Measurements from ENCODE around the gene DYRK1A. TPM values are rescaled to one million over a fixed set of nuclear protein-coding genes. Genes with fewer than 3 reads are reported as not detected.

Gene DYRK1A
- total RNA-seq, 1 donor from 2014 or later, result 64.6 TPM

GRCh38 chr21:37445228-37445627 lies 78.7 kb downstream of the DYRK1A start:
- intact Hi-C loops (cut with micrococcal nuclease), result no loop called here
- Histone ChIP-seq H3K4me3 (no peak overlapping the region), H3K36me3 (no peaks in the 10 kb centered on the region), H3K27ac (replicated peaks) (no peak overlapping the region), H3K4me1 (peaks cover 97% of the 10 kb centered on the region), H3K9me3 (replicated peaks) (no peaks in the 10 kb centered on the region), H3K27me3 (ENCODE audit: low read depth) (no peaks in the 10 kb centered on the region)
- no peak for DNase-seq
- TF ChIP-seq, protein P1, sequence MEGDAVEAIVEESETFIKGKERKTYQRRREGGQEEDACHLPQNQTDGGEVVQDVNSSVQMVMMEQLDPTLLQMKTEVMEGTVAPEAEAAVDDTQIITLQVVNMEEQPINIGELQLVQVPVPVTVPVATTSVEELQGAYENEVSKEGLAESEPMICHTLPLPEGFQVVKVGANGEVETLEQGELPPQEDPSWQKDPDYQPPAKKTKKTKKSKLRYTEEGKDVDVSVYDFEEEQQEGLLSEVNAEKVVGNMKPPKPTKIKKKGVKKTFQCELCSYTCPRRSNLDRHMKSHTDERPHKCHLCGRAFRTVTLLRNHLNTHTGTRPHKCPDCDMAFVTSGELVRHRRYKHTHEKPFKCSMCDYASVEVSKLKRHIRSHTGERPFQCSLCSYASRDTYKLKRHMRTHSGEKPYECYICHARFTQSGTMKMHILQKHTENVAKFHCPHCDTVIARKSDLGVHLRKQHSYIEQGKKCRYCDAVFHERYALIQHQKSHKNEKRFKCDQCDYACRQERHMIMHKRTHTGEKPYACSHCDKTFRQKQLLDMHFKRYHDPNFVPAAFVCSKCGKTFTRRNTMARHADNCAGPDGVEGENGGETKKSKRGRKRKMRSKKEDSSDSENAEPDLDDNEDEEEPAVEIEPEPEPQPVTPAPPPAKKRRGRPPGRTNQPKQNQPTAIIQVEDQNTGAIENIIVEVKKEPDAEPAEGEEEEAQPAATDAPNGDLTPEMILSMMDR (IDR thresholded peaks at IDR 0.05; ENCODE audit: borderline replicate concordance), result no peak

DNA sequence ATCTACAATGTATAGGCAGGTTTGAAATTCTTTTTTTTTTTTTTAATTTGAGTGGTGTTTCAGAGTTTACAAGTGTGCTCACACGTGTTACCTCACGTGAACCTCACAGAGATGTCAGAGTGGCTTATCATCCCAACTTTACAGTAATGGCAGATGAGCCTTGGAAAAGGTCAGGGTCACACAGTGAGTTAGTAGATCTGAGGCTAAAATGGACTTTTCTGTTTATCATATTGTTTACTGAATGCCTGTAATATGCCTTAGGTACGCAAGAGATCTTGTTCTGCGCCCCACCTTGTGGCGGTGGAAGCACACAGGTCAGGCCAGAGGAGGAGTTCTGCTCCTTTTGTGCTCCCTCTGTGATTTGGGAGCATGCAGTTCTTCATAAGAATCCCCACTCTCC lies 80.0 kb downstream of the DYRK1A start:
- peak overlapping the region; percentile 27 for H3K27ac ChIP-seq (replicated peaks)
- peaks cover 99% of the 10 kb centered on the region for H3K4me1 ChIP-seq
- intact Hi-C loops (cut with micrococcal nuclease), result no loop called here
- H3K36me3 ChIP-seq, result no peaks in the 10 kb centered on the region
- no peak for DNase-seq
- H3K4me3 ChIP-seq, result no peak overlapping the region
- no peaks in the 10 kb centered on the region for H3K9me3 ChIP-seq (replicated peaks)
- TF ChIP-seq, protein P1 (IDR thresholded peaks at IDR 0.05; ENCODE audit: borderline replicate concordance), result peak; percentile 24
- no peaks in the 10 kb centered on the region for H3K27me3 ChIP-seq (ENCODE audit: low read depth)

GRCh38 chr21:37447288-37447936 lies 80.8 kb downstream of the DYRK1A start:
- peaks cover 99% of the 10 kb centered on the region for H3K4me1 ChIP-seq
- TF ChIP-seq, protein P1 (IDR thresholded peaks at IDR 0.05; ENCODE audit: borderline replicate concordance), result no peak
- no peaks in the 10 kb centered on the region for H3K9me3 ChIP-seq (replicated peaks)
- DNase-seq, result no peak
- intact Hi-C loops (cut with micrococcal nuclease), result no loop called here
- peak overlapping the region; percentile 27 for H3K27ac ChIP-seq (replicated peaks)
- no peak overlapping the region for H3K4me3 ChIP-seq
- H3K27me3 ChIP-seq (ENCODE audit: low read depth), result no peaks in the 10 kb centered on the region
- H3K36me3 ChIP-seq, result no peaks in the 10 kb centered on the region

DNA sequence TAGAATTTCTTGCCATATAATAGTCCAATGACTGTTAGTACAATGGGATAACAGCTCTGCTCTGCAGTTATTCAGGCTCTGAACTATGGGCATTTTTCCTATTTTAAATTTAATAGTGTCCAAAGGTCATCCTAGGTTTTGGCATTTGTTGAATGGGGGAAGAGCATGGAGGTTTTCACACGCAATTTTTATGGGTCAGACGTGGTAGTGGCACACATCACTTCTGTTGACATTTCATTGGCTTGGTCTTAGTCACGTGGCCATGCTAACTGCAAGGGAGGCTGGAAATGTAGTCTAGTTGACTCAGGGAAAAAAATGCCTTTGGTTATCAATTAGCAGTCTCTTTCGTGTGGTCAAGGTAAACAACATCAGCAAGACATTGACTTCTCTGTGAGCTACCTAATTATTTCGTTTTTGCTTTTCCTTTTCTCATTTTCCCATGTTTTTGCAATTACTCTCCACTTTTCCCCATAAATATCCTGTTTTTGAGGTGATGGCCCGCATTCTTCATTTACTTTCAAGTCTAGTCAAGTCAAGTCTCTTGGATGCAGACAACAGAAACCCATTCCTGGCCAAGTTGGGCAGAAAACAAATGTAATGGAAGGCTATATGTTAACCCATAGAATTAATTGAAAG lies 82.8 kb downstream of the DYRK1A start:
- intact Hi-C loops (cut with micrococcal nuclease), result no loop called here
- H3K4me1 ChIP-seq, result peaks cover 99% of the 10 kb centered on the region

GRCh38 chr21:37450445-37450941 lies 83.9 kb downstream of the DYRK1A start:
- intact Hi-C loops (cut with micrococcal nuclease), result no loop called here
- no peaks in the 10 kb centered on the region for H3K9me3 ChIP-seq (replicated peaks)
- H3K4me3 ChIP-seq, result no peak overlapping the region
- TF ChIP-seq, protein P1 (IDR thresholded peaks at IDR 0.05; ENCODE audit: borderline replicate concordance), result no peak
- H3K36me3 ChIP-seq, result no peaks in the 10 kb centered on the region
- no peaks in the 10 kb centered on the region for H3K27me3 ChIP-seq (ENCODE audit: low read depth)
- DNase-seq, result no peak
- peaks cover 99% of the 10 kb centered on the region for H3K4me1 ChIP-seq
- peak overlapping the region; percentile 34 for H3K27ac ChIP-seq (replicated peaks)

More for the DNA sequence above, 82.8 kb downstream of the DYRK1A start:
- no peaks in the 10 kb centered on the region for H3K27me3 ChIP-seq (ENCODE audit: low read depth)
- no peak overlapping the region for H3K4me3 ChIP-seq
- no peak overlapping the region for H3K27ac ChIP-seq (replicated peaks)
- H3K9me3 ChIP-seq (replicated peaks), result no peaks in the 10 kb centered on the region
- H3K36me3 ChIP-seq, result no peaks in the 10 kb centered on the region
- TF ChIP-seq, protein P1 (IDR thresholded peaks at IDR 0.05; ENCODE audit: borderline replicate concordance), result no peak
- DNase-seq, result no peak

Data from left ventricle myocardium inferior (tissue), 1 donor.